Fibroblast of skin of left quadriceps (primary cell): ENCODE data around the gene NME4.
A peak's percentile ranks its signal among the peaks of the same experiment; 100 is the strongest.
"Not testable (repeated sequence)": the region's sequence is repeated elsewhere in the genome, so short reads cannot be mapped to it uniquely, and the experiment has no call there.

ENCODE experiments used
- DNase-seq, 2 experiments: peaks; one replicate each; pipeline ENCODE4 v3.0.0-alpha.2; 2013; ENCODE audit warnings: low read depth in 2 of 2

The NME4 gene

DNA sequence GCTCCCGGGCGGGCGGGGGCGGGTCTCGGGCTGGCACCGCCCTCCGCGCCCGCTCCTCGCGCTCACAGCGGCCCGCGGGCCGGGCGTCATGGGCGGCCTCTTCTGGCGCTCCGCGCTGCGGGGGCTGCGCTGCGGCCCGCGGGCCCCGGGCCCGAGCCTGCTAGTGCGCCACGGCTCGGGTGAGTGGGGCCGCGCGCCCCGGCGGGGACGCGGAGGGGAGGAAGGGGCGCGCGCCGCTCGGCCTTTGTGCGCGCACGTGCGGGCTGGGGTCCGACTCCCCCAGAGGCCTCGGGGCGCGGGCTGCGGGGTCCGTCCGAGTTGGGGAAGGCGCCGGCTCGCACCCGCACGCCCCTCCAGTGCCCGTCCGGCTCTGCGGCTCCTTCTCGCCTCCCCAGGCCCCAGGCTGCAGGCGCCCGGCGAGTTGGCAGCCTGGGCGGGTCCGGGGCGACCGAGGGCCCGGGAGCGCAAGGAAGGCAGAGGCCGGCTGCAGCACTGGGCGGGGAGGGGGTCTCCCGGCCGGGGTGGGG is at the start of gene NME4:
Gene NME4, plus strand, starts transcription at position 65 of the 527 bp plus-strand sequence. Its CDS starts 24 bp downstream, at position 89.
- DNase-seq = no peak

DNA sequence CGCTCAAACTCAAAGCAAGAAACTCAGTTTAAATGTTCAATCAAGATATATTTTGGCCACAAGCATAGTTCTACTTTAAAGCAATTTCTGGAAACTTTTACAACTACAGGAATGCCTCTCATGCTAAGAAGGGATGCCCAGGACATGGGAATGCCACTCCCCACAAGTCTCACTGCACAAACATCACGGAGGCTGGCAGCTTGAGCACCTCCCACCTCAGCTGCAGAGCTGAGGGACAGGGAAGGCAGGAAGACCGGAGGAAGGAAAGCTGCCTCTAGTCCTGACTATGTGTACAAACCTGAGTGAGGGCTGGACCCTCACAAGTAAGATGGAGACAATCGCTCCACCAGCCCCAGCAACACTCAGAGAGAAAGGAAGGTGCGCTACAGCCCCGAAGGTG is 49.8 kb upstream of the NME4 start:
- DNase-seq = no peak

DNA sequence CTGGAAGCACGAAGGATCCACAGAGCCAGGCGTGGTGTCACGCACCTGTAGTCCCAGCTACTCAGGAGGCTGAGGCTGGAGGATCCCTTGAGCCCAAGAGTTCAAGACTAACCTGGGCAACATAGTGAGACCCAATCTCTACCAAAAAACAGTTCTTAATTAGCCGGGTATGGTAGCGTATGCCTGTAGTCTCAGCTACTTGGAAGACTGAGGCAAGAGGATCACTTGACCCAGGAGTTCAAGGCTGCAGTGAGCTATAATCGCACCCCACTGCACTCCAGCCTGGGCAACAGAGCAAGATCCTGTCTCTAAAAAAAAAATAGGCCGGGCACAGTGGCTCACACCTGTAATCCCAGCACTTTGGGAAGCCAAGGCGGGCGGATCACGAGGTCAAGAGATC is 48.5 kb upstream of the NME4 start:
- DNase-seq = not testable (repeated sequence)

DNA sequence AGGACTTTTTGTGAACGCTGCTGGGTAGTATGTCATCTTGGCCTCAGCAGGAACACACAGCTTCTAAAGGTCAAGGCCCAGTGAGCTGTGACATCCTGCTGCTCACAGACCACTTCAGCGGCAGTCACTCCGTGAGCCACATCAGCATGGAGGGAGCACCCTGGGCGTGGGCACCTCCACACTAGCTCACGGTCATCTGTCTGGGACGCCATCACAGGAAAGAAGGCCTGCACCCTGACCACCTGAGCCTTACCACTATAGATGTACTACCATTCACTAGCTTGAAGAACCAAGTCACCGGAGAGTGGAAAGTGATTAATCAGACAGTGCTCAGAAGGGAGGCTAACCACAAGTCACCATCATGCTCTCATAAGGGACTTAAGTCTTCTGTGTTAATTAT is 47.8 kb upstream of the NME4 start:
- no peak for DNase-seq

DNA sequence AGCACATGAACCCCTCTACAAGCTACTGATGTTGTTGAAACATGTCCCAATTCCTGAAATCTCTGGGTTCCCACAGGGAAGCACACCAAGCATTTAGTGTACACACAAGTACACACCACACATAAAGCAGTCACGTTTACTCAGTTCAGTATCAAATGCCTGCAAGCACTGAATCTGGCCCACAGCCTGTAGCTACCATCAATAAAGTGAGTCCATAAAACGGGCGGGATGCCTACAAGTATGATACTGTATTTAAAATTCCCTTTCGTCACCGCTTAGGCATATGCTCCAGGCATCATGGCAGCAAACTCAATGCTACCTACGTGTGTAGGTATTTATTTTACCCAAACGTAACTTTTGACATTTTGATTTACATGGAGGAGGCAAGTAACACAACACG is 46.8 kb upstream of the NME4 start:
- DNase-seq = no peak

DNA sequence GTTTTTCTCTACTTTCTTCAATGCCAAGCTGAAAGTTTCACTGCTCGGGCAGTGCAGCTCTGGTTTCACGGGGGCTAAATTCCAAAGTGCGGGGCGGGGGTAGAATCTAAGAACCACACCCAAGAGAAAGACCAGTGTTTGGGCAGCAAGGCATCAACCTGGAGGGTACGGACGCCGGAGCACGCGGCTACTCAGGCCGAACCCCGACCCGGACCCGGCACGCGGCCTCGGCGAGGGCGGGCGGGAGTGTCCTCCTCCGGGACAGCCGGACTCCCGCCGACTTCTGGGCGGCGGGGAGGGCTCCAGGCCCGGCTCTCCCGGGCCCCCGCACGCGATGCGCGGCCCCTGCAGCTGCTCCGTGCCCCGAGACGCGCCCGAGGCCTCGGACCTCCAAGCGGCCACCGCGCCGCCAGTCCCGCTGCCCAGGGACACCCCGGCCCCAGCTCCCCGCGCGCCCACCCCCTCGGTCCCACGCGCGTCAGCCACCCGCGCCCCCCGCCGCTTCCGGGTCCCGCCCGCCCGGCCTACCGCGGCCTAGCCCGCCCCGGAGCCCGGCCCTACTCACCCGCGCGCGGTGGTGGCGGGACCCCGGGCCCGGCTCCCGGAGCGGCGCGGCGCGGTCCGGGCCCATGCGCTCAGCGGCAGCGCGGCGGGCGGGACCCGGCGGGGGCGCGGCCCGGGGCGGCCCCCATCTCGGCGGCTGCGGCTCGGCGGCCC is 45.0 kb upstream of the NME4 start:
- no peak for DNase-seq

DNA sequence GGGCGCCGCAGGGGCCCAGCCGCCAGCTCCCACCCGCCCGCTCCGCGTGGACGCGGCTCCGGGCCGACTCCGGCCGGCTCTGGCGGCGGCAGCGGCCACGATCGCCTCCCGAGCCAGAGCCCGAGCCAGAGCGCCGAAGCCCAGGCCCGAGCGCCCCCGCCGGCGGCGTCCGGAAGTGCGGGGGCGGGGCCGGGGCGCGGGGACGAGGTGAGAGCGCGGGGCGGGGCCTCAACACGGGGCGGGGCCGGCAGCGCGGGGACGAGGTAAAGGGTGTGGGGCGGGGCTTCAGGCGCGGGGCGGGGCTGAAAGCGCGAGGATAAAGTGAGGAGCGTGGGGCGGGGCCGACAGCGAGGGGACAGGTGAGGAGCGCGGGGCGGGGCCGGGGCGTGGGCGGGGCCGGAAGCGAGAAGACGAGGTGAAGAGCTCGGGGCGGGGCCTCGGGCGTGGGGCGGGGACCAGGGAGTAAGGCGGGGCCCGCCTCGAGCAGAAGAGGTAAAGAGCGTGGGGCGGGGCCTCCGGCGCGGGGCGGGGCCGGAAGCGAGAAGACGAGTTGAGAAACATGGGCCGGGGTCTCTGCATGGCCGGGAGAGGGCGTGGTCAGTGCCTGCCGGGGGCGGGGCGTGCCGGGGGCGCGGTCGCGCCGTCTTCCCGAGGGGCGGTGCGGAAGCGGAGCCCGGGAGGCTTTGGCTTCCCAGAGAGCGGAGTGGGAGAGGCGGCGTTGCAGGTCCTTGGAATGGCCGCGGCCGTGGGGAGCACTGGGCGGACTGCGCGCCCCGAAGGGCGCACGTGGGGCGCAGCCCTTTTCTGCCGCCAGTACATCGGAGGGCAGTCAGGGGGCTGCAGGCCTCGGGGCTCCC is 44.2 kb upstream of the NME4 start, which contains the start of gene AXIN1:
Gene AXIN1, minus strand, starts transcription at position 177 of the 857 bp plus-strand sequence. CDS start 5,698 bp downstream, outside the sequence.
- peak; percentile 85 for DNase-seq

DNA sequence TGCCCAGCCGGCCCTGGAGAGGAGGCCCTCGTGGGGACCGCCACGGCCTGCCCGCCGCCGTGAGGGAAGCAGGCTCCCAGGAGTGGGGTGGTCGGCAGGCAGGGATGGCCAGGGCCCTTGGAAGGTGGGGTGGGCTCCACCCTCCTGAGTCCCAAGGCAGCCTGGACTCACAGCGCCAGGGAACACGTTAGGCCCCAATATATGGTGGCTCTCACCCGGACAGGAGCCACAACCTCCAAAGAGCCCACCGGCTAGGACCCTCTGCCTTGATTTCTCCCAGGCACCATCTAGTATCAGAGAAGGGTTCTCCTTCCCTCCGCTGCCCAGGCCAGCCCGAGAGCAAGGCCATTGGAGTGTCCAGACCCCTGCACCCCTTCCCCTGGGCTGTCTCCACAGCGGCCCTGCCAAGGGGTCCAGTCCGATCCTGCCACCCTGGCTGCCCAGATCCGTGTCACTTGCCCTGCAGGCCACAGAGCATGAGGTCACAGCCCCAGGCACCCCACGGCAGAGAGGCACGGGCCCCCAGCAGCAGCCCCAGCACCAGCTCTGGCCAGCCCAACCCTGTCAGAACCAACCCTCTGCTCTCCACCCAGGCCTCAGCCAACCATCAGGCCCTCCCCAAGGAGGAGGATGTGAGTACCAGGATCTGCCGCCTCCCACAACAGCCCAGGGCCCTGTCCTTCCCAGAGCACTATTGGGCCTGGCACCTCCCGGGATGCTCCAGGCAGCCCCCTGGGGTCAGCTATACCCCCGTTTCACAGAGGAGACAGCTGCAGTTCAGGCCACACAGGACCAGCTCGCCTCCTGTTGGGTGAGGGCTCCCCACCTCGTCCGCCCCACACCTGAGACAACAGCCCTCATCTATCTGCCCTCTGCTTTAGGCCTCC is 43.4 kb upstream of the NME4 start:
- DNase-seq = no peak

DNA sequence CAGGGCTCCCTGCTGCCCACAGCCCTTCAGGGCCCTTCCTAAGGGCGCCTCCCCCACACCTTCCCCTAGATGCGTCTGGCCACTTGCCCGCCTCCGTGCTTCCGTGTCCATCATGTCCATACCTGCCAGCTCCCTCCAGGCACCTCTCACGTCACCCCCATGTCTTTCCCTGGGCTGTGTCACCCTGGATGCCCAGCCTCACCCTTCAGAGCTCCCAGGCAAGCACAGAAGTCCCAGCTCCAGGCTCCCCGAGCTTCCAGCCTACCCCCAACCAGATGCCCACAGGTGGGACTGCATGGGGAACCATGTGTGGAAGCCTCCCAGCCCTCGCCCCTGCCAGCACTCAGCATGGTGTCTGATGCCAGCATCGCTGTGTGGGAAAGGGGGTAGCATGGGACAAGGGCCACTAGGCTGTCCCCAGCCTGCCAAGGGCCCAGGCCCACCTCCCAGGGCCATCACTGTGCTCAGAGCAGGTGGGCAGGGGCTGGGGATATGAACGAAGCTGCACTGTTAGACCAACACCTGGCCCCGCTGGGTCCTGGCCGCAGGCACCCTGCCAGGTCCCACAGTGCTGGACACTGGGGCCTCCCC is 42.6 kb upstream of the NME4 start:
- DNase-seq = no peak

DNA sequence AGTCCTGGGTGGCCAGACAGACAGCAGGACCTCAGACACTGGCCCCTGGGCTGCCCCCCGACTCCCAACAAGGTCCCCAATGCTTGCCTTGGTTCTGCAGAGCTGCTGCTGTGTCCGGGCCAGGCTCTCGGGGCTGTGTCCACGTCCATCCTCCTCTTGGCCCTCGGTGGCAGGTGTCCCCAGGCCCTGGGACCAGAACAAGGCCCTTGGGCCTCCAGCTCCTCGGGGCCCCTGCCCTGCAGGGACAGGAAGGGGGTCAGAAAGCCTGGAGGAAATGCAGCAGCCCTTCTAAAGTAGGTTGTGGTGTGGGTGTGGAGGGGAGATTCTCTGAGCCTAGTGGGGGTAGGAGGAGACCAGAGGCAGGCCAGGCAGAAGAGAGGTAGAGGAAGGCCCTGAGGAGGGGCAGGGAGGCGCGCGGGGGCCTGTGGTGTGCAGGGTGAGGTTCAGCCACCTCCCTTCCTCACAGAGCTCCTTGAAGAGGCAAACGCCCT is 42.0 kb upstream of the NME4 start:
- no peak for DNase-seq

DNA sequence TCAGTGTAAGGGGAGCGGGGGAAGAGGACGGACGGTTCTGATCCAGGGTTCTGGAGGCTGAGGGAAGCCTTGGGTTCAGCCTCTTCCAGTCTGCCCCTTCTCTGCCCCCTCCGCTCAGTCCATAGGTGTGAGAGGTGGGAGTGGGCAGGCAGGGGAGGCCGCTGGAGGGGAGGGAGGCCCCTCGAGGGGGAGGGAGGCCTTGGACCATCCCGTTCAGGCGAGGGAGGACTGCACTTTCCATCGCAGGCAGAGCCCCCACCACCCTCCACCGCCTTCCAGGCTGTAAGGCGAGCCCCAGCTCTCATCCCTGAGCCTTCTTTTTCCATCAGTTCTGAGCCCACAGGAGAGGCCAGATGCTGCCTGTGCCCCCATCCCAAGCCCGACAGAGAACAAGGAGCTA is 40.3 kb upstream of the NME4 start:
- DNase-seq = no peak

DNA sequence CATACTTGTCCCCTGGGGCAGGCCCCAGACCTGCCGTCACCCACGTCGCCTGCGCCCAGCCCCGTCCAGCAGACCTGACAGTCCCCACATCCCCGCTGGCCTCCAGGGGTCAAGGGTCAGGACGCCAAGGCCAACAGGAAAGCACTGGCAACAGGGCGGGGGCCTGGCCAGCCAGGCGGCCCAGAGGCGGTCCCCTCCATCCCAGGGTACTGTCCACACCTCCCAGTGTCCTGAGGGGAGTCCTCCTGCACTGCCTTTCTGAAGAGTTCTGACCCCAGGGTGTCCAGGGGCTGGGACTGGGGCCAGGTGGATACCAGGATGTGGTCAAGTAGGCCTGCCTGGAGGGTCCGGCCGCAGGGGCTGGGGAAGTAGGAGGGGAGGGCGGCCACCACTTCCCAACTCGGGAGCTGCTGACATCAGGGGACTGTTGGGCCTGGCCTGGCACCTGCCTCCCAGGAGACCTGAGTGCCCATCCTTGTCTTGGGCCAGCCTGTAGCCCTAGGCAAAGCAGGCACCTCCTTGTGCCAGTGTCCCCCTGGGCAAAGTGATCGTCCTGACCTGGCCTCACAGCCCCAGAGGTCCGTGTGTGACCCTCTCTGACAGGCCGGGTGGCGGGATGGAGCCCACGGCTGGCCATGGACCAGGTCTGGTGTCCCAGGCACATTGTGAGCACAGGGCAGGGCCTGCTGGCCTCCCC is 37.8 kb upstream of the NME4 start:
- DNase-seq = no peak

DNA sequence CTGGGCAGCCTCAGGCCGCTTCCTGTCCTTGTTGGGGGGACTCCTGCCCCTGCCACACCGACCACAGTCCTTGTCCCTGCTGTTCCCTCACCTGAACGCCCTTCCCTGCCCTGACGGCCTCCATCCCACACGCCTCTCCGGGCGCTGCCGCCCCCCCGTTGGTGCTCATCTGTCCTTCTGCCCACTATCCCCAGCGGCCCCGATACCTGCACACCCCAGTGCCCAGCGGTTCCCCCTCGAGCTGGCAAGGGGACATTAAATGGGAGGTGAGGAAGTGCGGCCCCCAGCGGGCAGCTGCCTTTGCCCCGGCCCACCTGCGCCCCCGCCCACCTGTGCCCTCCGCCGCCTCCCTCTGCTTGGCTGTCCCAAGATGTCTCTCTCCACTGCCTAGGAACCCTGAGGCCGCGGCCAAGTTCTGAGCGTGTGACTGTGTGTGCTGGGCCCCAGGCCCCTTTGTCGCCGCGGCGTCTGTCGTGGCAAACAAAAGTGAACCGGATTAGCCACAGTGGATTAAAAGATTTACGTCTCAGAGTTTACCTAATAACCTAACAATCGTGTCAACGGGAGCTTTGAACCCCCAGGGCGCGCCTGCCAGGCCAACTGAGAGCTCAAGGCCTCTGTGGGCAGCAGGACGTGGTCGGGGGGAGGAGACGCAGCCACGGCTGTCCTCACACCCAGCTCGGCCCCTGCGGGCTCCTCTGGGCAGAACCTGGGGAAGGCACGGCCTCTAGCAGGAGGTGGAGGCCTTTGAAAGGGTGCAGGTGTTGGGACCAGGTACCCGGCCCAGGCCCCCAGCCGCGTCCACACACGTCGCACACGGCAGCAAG is 36.9 kb upstream of the NME4 start:
- DNase-seq = no peak

DNA sequence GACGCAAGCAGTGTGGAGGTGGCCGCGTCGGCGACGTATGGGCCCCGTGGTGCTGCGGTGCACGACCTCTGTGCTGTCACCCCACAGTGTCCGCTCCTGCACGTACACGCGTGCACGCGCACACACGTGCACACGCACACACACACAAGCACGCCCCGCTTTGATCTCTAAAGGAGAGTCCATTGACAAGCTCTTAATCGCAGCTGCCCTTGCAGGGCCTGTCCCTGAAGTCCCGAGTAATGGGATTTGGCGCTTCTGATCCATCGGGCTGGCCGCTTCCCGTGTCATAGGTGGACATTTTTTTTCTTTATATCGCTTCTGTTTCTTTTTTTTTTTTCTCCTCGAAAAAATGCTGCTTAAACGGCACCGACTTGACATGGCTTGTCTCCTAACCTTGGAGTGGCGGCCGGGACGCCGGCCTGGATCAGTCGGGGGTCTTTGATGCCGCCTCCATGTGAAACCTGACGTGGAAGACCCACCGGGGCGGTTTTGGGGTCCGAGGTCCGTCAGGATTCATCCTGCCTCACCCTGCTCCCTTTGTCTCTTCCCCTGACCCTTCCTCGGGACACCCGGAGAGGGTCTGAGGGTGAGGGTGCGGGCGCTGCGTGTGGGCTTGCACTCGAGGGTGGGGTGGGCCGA is 36.2 kb upstream of the NME4 start:
- DNase-seq = no peak

DNA sequence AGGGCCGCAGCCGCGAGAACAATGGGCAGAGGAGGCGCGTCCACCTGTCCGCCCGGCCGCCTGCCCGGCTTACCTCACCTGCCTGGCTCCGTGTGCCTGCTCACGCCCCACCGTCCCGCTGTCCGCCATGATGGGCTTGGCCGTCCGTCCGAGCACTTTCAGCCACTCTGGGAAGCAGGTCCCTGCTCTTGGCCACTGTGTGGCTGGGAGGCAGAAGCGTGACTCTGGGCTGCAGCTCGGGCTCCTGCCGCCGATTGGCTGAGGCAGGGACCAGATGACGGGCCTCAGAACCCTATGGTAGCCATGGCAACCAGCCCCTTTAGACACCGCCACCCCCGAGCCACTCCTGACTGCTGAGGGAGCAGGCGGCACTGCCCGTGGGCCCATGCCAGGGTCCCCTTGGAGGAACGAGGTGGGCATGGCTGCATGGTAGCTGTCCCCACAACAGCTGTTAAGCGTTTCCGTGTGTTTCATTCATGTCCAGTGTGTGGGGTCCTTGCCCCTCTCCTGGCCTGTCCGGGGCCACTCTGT is 35.6 kb upstream of the NME4 start:
- no peak for DNase-seq

DNA sequence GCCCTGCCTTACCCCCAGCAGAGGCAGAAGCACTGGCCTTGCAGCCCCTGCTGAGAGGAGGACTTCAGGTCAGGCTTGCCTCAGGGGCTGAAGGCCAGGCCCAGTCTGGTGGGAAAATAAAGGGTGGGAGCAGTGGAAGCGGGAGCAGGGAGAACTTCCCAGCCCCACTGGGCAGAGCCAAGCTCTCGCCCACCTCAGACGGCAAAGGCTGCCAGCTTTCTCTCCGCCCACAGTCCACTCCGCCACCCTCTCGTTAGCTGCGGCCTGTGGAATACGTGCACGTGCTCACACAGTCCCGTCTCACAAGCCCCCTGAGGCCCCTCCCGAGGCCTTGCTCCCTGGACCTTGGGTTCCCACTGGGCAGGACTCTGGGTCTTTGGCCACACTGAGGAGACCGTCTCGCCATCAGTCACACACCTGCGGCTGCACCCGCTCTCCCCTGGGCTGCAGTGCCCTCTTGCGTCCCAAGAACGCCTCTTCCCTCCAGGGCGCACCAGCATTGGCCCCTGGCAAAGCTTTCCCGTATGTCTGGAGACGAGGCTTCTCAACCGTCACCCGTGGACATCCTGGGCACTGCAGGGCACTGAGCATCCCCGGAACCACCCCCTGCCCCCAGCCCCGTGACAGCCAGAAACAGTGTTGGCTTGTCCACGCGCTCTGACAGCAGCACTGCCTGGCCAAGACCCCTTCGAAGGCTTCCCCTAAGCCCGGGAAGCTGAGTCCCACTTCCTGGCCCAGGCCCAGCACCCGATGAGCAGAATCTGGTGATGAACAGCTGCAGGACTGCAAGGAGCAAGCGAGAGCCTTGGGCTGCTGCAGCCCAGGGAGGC is 34.9 kb upstream of the NME4 start:
- DNase-seq = peak in 1 of 2 experiments; percentile 24

DNA sequence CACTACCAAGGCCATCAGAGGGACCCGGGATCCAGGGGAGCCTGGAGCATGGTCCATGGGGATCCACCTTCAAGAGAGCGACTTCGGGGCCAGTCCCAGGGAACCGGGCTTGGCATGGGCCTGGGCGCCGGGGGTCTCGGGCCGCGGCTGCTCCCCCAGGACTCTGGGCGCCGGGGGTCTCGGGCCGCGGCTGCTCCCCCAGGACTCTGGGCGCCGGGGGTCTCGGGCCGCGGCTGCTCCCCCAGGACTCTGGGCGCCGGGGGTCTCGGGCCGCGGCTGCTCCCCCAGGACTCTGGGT is 34.3 kb upstream of the NME4 start:
- DNase-seq = not testable (repeated sequence)

DNA sequence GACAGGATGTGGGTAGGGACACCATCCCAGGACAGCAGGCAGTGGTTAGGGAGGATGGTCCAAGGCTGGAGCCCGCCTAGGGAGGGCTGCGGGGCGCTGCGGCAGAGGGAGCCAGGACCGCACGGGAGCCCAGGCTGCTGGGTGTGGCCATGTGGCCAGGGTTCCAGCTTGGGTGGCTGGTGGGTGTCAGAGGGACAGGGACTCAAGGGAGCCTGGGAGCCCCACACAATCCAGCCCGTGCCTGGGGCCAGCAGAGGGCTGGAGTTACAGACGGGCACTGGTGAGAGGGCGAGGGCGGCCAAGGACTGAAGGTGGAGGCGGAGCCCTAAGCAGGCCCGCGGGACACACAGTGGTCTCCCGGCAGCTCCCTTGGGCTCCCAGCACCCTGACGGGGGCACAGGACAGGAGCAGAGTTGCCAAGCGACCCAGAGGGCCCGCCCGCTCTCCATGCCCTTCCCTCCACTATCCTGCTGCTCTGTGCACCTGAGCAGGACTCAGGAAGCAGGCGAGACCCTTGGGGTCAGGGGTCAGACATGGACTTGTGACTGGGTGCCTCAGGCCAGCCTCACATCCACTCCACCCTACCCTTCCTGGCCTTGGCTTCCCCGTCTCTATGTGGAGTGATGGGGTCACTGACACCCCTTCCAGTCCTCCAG is 33.8 kb upstream of the NME4 start:
- DNase-seq = no peak
